Measurements from ENCODE around the gene CRELD1.

DNA sequence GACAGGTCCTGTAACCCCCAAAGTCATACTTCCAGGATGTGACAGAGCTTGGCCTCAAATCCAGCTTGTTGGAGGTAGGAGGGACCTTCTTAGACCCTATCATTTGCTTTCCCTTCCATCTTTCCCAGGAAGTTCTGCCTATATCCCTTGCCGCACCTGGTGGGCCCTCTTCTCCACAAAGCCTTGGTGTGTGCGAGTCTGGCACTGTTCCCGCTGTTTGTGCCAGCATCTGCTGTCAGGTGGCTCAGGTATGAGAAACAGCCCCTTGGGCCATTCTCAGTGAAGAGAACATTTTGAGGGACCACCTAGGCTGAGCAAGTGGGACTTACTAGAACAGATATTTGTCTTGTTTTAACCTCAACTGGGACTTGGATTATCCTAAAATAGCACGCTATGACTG lies 29.7 kb upstream of the CRELD1 start:
- no peak for TF ChIP-seq POLR2A (IDR thresholded peaks at IDR 0.05)
- TF ChIP-seq, protein P1, sequence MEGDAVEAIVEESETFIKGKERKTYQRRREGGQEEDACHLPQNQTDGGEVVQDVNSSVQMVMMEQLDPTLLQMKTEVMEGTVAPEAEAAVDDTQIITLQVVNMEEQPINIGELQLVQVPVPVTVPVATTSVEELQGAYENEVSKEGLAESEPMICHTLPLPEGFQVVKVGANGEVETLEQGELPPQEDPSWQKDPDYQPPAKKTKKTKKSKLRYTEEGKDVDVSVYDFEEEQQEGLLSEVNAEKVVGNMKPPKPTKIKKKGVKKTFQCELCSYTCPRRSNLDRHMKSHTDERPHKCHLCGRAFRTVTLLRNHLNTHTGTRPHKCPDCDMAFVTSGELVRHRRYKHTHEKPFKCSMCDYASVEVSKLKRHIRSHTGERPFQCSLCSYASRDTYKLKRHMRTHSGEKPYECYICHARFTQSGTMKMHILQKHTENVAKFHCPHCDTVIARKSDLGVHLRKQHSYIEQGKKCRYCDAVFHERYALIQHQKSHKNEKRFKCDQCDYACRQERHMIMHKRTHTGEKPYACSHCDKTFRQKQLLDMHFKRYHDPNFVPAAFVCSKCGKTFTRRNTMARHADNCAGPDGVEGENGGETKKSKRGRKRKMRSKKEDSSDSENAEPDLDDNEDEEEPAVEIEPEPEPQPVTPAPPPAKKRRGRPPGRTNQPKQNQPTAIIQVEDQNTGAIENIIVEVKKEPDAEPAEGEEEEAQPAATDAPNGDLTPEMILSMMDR (IDR thresholded peaks at IDR 0.05) = no peak

Data from right lobe of liver (tissue), 4 donors.